Sigmoid colon (tissue), 4 donors: ENCODE measurements around the gene RORB.
"Not testable (repeated sequence)": the region's sequence is repeated elsewhere in the genome, so short reads cannot be mapped to it uniquely, and the experiment has no call there.

ENCODE experiments used
- CTCF ChIP-seq, 4 experiments: fragments of 450-650 bp in 3 of 4; fragments of 200-600 bp in 1 of 4; IDR thresholded peaks; one replicate each; pipeline ENCODE4 v1.5.1; 2016 to 2019; ENCODE audit warnings: antibody characterized with exemption in 4 of 4, mild to moderate bottlenecking in 3 of 4, moderate library complexity in 2 of 4
- EP300 ChIP-seq, 4 donors: sonication (generic); formaldehyde crosslinking; IDR thresholded peaks; one replicate each; pipeline ENCODE4 v1.6.1; 2017; ENCODE audit warnings: antibody characterized with exemption in 4 of 4
- POLR2A ChIP-seq, 2 donors: fragments of 450-650 bp; IDR thresholded peaks; one replicate each; pipeline ENCODE4 v1.6.1; 2016; ENCODE audit warnings: antibody characterized with exemption in 2 of 2, mild to moderate bottlenecking in 2 of 2, moderate library complexity in 2 of 2
- POLR2AphosphoS5 ChIP-seq, 4 donors: sonication (generic); formaldehyde crosslinking; IDR thresholded peaks; one replicate each; pipeline ENCODE4 v1.6.1; 2017; ENCODE audit warnings: antibody characterized with exemption in 4 of 4

- not testable (repeated sequence) for TF ChIP-seq POLR2A, CTCF, POLR2AphosphoS5, EP300 (IDR thresholded peaks at IDR 0.05)
These were observed 33.3 kb downstream of the RORB start for GRCh38 chr9:74530458-74530857.
